Fibroblast of the aortic adventitia (primary cell): ENCODE measurements around the gene SLC4A5. TPM values are rescaled to one million over a fixed set of nuclear protein-coding genes. Genes with fewer than 3 reads are reported as not detected.

Source experiments
- DNase-seq: peaks from one replicate; pipeline ENCODE4 v3.0.0-alpha.2; 2010; ENCODE audit warnings: low read depth
- H3K4me3 ChIP-seq: 2 replicates; pipeline ENCODE4 v1.5.1; 2011; ENCODE audit warnings: low read depth, mild to moderate bottlenecking, control low read depth, low read length, moderate library complexity
- total RNA-seq: library from RNA; depleted of rRNA; stranded (reverse); fragments of >200 nt; gene quantifications from 2 replicates; pipeline ENCODE4 v1.2.3, GENCODE V29; 2012; ENCODE audit warnings: low replicate concordance
- TF ChIP-seq, protein P1 (sequence below): IDR thresholded peaks from 2 replicates; pipeline ENCODE4 v1.5.1; 2011; ENCODE audit warnings: mild to moderate bottlenecking, low read length, control low read depth, inconsistent platforms; ENCODE audit not compliant: insufficient read depth

Gene SLC4A5
- total RNA-seq, 1 donor = 0.45 TPM

DNA sequence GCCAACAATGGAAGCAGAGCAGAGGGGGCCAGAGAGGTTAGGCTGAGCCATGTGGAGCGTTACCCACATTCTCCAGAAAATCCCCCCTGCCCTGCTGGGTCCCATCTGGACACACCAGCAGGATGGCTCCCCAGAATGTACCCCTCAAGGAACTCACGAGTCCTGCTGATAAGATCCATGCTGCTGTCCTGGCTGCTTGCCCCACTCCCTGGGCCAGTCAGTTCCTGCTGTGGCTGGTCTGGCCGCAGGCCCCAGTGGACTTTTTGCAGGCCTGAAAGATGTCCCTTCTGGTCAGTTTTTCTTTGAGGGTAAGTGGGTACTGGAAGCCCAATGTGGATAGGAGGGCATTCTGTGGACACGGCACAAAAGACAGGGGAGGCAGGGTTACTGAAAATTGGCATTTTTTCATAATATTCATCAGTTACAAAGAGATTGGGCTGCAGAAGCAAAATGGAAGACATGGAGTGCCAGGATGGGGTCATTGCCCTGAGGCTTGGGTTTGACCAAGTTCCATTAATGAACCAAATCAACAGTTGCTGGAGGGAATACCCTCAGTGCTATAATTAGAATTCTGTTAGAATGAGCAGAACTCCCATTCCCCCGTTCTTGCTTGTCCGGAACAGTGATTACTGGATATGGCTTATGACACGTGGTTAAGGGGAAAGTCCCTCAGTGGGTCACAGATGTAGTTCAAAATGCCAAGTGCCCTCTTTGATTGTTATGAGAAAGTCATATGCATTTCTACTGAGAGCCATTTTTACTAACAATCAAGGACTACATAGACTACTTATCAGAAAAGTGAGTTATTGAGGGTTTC lies 38.7 kb downstream of the SLC4A5 start:
- H3K4me3 ChIP-seq = no peak overlapping the region
- no peak for DNase-seq
- TF ChIP-seq, protein P1, sequence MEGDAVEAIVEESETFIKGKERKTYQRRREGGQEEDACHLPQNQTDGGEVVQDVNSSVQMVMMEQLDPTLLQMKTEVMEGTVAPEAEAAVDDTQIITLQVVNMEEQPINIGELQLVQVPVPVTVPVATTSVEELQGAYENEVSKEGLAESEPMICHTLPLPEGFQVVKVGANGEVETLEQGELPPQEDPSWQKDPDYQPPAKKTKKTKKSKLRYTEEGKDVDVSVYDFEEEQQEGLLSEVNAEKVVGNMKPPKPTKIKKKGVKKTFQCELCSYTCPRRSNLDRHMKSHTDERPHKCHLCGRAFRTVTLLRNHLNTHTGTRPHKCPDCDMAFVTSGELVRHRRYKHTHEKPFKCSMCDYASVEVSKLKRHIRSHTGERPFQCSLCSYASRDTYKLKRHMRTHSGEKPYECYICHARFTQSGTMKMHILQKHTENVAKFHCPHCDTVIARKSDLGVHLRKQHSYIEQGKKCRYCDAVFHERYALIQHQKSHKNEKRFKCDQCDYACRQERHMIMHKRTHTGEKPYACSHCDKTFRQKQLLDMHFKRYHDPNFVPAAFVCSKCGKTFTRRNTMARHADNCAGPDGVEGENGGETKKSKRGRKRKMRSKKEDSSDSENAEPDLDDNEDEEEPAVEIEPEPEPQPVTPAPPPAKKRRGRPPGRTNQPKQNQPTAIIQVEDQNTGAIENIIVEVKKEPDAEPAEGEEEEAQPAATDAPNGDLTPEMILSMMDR = no peak

DNA sequence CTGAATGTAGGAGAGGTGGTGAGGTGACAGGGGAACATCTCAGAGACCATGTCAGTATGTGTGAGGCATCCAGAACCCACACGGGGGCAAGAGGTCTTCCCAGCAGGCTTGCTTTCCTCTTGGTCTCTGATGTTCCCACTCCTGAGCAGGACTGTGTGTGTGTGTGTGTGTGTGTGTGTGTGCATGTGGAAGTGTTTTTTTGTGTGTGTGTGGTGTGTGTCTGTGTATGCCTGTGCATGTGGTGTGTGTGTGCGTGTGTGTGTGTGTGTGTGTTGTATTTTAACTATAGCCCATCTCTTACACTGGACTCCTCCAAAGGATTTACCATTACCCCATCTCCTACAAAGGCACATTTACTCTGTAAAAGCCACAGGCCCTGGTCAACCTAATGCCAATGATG lies 40.4 kb downstream of the SLC4A5 start:
- TF ChIP-seq, protein P1 = no peak
- H3K4me3 ChIP-seq = no peak overlapping the region
- DNase-seq = no peak

DNA sequence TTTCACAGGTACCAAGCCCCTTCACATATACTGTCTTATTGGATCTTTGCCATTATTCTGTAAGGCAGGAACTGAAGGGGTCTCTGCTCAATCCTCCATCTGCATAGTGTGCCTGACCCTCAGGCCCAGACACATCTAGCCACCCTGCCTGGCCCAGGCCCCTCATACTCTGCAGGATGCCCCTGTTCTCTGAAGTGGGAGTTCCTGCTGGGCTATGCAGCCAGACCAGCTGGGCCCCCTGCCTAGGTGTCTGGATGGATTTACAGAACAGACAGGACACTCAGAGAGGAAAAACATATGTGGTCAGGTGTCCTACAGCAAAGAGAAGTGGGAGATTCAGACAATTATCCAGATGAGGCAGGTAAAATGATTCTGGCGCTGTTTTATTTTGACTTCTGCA lies 42.0 kb downstream of the SLC4A5 start:
- TF ChIP-seq, protein P1 = no peak
- no peak for DNase-seq
- H3K4me3 ChIP-seq = no peak overlapping the region

DNA sequence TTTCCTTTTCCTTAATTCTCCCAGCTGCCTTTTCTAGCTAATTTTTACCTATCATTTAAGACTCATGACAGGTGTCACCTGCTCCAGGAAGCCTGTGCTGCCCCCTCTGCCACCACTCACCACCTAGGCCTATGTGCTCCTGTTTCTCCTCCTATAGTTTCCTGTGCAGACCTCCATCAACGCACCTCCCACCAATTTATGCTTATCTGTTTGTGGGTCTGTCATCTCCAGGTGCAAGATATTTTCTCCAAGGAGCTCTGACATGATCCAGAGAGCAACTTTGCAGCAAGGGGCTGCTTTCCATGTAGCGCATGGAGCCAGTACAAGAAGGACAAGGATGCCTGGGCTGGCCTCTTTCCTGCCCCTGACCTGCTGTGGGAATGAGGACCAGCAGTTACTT lies 42.7 kb downstream of the SLC4A5 start:
- H3K4me3 ChIP-seq = no peak overlapping the region
- TF ChIP-seq, protein P1 = no peak
- no peak for DNase-seq

DNA sequence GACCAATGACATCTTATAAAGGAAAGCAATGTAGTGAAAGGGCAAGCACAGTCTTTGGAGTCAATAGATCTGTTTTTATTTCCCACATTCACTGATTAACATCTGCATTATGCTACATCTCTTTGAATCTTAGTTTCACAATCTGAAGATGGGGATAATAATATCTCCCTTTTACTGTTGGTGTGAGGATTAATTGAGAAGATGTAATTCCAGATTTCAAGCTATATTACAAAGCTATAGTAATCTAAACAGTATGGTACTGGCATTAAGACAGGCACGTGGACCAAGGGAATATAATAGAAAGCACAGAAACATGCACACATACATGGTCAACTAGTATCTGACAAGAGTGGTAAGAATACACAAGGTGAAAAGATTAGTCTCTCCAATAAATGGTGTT lies 45.3 kb downstream of the SLC4A5 start:
- DNase-seq = no peak
- H3K4me3 ChIP-seq = no peak overlapping the region
- TF ChIP-seq, protein P1 = no peak

DNA sequence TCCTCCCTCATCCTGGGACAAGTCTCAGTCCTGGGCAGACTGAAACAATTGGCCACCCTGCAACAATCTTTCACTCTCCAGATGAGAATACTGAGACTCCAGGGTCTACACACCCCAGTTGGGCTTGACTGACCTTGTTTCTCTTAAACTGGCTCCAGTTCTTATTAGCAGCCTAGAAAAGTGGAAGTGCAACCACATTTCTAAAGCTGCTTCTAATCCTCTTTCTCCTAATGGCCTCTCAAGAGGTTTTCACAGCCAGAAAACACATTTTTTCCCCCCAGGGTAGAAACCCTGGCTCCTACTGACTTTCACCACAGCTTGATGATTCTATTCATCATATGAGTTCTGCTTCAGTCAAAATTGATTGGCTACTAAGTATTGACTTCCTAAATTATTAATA lies 45.8 kb downstream of the SLC4A5 start:
- DNase-seq = no peak
- TF ChIP-seq, protein P1 = no peak
- no peak overlapping the region for H3K4me3 ChIP-seq
